GM21786 (cell line): Measurements from ENCODE around the gene SEMA4G.

ENCODE experiments used
- ATAC-seq: cut with Tn5 transposase; IDR thresholded peaks from one replicate; pipeline ENCODE4 v1.9.1; 2021; ENCODE audit not compliant: unreplicated experiment

SEMA4G gene

DNA sequence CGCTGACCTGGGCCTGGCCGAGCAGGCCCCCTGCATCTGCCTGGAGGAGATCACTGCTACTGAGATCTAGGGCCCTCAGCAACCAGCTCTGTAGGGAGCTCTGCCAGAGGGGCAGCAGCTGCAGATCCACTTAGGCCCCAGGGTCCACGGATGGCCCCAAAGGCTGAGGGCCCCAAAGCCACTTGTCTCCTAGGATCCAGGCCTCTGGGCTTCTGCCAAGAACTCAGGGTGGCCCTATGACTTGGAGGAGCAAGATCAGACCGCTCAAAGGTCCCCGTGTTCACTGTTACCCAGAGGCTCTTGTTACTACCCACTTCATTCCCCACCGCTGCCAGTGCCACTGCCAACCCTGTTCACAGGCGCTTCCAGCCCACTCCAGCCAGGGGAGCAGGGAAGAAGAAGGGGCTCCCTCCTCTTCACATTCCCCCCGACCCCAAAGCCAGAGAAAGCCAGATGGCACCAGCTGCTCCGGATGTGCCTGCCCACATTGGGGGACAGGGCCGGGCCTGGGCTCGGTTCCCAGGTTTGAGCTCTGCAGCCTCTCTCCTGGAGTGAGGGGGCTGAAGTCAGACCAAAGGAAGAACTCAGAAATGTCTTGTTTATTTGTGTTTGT is 37.9 kb downstream of the SEMA4G start:
- ATAC-seq = no peak

DNA sequence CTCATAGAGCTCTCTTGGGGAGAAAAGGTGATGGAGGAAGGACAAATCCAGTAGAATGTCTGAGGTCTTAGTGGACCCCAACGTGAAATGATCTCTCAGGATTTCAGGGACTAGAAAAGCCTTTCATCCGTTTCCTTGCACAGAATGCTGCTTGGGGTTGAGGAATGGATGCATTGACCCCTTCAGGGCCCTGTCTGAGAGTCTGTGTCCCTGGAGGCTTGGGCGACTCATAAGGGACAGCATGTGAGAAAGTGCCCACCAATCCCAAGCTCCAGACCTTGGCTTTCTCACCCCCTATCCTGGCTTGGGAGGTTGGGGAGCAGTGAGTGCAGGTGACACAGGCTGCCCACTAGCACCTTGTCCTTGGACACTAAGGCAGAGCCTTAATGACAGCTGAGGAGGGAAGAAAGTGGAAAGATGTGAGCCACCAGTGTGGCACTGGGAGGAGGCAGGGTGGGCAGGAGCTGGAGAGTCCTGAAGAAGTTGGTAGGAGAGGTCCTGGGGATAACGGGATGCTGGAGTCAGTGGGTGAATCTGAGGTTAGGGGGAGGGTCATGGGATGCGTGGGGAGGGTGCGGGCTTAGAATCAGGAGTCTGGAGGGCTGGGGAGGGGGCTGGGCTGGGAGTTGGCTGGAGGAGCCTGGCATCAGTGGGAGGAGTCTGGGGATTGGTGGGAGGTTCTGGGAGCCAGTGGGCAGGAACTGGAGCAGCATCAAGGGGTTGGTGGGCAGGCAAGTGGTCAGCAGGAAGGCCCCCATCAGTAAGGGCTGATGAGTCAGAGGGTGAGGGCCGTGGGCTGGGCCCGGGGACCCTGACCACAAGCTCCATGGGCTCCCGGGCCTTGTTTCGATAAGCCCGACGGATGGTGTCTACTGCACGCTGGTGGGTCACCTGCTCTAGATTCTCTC is 38.9 kb downstream of the SEMA4G start:
- ATAC-seq = no peak

DNA sequence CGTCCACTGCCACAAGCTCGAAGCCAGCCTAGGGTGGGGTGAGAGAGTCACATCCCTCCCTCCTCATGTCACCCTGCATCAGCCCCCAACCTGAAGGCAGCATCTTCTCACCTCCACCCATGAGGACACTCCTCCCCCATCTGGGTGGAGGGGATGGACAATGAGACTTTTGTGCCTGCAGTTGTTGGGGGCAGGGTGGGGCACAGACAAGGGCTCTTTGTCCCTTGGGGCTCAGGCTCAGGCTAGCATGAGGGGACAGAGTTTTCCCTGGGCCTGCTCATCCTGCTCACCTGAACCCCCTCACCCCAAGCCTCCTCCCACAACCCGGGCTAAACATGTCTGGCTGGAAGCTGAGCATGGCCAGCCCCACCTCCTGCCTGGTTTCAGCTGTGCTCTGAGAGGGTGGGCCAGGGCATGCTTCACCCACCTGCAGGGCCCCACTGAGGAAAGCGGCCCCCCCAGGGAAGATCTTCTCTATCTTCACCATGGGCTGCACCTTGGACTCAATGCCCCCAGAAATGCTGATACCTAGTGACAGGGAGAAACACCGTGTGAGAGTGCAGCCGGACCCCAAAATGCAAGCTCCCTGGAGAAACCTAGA is 39.6 kb downstream of the SEMA4G start:
- no peak for ATAC-seq

DNA sequence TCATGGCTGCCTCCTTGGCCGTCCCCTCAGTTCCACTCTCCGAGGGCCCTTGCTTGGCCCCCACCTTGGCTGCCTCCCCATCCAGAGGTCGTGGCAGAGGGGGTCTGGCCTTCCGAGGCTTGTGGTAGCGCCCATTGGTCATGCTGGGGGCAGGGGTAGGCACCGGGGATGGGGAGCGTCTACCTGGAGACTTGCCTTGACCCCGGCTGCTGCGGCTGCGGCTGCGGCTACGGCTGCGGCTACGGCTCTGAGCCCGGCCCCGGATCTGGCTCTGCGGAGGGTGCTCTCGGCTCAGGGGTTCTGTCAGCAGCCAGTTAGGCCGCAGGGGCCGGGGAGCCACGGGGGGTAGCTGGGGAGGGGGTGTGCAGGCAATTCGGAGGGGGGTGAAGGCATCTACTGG is 41.0 kb downstream of the SEMA4G start:
- no peak for ATAC-seq

DNA sequence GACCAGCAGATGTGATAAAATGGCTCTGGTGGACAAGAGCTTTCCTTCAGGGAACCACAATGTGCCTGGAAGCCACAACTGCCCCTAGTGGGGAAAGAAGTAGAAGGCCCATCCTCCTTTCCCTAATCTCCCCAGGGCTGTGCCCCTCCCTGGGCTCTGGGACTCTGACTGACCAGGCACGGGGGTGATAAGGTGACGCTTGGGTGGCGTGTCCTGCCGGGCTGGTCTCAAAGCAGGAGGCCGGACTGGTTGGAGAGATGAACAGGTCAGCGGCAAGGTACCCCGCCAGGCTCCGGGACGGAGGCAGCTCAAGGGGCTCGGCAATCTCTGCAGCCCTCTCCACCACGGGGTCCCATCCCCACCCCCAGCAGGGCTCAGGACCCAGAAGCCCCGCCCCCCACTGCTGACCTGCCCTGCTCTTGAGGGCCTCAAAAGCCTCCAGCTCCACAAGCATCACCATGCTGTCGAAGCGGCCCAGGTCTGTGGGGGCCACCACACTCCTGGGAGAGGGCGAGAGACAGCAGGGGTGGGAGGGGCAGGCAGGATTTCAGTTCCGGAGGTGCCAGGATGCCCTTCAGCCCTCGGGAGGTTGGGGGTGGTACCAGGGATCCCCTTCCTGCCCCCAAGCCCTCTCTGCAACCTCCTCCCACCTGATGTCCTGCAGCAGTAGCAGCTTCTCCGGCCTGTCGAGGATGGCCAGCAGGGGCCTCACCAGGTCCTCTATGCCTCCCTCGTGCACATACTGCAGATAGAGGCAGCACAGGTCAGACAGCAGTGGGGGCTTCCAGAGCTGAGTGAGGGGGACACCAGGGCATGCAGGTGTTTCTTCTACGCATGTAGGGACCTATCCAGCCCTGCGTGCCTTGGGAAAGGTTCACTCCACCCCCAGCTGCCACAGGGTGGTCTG is 42.5 kb downstream of the SEMA4G start:
- ATAC-seq = no peak

DNA sequence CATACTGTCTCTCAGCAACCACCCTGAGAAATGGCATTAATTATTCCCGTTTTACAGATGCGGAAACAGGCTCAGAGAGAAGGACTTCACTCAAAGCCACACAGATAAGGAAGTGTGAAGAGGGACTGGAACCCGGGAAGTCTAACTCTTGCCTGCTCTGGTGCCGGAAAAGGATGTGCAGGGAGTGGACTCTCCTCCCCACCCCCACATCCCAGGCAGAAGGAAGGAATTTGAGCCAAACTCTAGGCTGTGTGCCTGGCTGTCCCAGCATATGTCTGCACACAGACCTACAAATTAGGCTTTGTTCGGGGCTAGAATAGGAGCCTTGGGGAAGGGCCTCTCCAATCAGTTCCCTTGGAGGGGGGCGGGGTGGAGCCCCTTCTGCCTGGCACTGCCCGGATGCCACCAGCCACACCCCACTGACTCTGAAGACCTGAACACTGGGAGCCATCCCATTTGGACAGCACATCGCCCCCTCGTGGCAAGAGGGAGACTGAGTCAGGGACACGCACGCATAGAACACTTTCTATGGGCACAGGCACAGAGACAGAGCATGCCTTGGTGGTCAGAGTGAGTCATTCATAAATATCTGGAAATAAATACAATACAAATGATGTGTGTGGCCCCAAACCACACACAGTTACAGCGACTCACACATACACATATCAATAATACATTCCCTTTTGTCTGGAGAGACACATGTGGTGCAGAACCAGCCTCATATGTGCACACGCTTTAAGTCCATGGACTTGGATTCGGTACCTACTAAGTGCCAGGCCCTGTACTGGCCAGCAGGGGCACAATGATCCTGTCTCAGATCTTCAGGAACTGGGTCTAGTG is 43.4 kb downstream of the SEMA4G start:
- peak; percentile 85 for ATAC-seq

DNA sequence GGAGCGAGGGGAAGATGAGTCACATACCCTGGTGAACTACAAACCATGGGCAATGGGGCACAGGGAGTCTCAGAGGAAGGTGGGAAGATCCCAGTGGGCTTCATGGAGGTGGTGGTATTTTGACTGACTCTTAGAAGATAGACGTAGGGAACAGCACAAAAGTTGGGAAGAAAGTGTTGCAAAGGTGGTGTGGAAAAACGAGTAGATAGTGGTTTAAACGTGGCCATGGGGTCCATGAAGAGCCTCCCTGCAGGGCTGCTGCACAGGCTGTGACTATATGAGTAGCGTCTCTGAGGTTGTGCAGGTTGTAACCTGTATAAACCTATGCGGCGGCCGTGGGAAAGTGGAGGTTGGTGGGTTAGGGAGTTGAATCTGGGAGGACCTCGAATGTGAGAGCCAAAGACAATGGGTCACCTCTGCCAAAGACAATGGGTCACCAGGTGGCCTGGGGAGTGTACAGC is 44.1 kb downstream of the SEMA4G start:
- no peak for ATAC-seq

DNA sequence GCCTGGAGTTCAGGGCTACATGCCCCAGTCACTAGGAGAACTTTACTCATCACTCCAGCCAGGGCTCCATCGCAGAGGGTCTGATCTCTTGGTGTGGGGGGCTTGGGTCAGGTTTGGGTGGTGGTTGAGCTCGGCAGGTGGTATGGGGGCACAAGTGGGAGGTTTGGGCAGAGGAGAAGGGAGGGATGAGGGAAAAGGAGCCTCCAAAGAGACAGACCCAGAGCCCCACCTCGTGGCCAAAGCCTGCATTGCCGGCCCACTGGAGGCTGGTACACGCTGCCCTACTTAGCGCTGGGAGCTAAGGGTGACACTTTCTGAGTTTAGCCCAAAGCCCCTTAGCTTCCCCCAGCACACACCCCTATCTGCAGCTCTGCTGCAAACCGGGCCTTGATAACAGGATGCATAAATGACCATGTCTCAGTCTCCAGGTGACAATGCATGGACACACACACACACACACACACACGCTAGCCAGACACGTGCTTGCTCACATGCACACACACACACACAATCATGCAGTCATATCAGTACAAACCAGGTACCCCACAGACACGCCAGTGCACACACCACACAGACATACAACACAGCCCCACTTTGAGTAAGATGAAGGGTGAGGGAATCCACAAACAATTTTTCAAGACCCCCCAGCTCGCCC is 45.1 kb downstream of the SEMA4G start:
- no peak for ATAC-seq

DNA sequence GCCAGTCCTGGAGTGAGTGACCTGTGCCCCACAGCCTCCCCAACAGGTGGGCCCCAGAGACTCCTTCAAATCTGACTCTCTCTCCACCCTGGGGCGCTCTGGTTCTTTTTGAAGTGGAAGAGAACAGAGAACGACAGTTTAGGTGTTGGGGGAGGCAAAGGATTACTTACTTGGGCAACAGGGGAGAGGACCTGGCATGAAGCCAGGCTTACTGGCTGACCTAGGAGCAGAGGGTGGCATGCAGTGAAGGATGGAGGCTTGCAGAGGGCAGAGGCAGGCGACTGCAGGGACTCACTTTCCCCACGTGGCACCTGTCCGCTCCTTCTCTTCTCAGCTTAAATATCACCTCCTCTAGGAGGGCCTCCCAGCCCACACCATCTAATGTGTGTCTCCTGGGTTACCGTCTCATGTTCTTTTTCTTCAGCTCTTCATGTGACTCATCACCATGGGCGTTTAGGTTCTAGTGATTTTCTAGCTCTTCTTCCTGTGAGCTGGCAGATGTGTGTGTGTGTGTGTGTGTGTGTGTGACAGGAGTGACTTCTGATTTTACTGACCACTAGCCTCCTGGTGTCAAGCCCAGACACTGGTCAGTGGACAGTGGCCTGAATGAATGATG is 45.8 kb downstream of the SEMA4G start:
- ATAC-seq = no peak

DNA sequence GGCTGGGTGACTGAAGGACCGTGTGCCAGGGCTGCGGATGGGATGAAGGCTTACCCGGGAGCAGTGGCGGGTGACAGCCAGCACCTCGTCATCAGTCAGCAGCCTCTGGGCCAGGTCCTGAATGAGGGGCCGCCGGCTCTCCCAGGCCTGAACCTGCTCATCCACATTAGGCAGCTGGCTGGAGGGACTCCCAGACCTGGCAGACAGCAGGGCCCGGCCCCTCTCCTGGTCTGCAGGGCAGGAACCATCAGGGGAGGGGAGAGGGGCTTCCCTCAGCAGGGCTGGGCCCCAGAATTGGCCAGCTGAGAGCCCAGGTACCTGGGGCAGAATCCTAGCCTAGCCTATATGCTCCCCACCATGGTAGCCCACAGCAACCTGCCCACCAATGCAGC is 46.3 kb downstream of the SEMA4G start:
- ATAC-seq = no peak

DNA sequence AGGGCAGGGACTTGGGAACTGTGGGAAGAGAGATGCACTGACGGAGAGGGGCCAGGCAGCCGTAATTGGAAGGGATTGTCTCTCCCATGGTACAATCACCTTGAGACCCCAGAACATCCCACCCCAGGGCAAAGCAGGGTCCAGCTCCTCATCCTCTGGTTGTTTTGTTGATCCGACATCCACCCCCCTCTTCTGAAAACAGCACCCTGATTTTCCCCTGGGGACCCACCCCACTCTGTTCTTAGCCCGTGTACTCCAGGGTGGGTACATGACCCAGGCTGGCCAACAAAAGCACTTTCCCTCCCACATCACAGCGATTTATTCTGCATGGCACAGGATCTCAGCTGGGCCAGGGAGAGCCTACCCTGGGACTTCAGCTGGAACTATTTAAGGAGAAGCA is 47.5 kb downstream of the SEMA4G start:
- ATAC-seq = no peak

DNA sequence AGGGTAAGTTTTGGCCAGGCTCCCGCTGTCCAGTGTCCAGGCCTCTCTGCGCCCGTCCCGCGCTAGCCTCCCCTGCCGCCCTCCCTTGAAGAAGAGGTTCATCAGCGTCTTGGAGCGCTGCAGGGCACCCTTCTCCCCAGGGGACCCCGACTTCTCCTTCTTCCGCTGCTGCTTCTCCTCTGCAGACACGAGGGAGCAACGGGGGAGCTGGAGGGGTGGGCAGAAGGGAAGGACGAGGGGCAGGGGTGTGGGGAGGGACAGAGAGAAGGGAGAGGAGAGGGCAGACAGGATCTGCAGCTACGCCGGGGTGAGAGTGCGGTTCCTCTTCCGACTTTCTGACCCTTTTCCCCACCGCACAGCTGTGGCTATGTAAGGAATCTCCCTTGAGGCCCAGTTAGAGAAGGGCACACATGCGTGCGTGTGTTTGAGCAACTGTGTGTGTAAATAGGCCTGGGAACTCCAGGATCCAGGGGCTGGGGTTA is 48.9 kb downstream of the SEMA4G start:
- ATAC-seq = no peak

DNA sequence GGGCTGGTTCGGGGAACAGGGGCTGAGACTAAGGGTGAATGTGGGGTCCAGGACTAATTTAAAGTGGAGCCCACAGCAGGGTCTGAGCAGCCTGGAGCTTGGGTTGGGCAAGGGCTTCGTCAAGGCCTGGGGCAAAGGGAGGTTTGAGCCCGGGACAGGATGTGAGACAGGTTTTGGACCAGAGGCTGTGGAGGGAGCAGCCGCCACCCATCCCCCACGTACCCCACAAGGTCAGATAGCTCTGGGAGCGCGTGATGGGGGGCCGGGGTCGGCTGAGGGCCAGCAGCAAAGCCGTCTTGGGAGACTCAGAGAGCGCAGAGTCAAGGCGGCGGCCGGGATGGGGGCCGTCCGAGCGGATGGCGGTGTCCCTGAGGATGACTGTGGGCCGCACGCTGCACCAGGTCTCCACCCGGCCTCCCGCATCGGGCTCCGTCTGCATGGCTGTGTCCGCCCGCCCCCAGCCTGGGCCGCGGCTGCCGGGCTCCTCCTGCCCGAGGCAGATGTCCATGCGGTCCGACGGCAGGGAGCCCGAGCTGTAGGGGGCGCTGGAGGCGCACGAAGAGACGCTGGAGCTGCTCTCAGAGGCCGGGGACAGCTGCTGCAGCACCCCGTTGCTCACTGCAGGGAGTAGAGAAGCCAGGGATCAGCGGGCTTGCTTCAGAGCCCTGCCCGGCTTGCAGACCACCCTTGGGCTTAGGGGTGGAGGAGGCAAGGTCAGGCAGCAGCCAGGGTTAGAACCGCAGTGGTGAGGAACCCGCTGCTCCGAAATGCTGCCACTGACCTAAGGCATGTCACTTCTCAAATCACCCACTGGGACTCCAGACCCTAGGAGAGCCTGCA is 49.5 kb downstream of the SEMA4G start:
- ATAC-seq = peak; percentile 49
